Neuronal stem cell (in vitro differentiated cells): ENCODE results near the gene SMYD5.
A peak's percentile ranks its signal among the peaks of the same experiment; 100 is the strongest.

Experiments
- DNase-seq: peaks from one replicate; pipeline ENCODE4 v3.0.0-alpha.2; 2013; ENCODE audit warnings: low spot score
- H2AFZ ChIP-seq: one replicate; pipeline ENCODE4 v1.6.1; 2013; ENCODE audit warnings: mild to moderate bottlenecking, low read length, inconsistent platforms
- H2AK5ac ChIP-seq: 2 replicates; pipeline ENCODE4 v1.6.1; 2013; ENCODE audit warnings: low read depth, mild to moderate bottlenecking, inconsistent platforms, low read length, moderate library complexity, mixed read lengths
- H2BK120ac ChIP-seq: 2 replicates; pipeline ENCODE4 v1.6.1; 2013; ENCODE audit warnings: low read depth, mild to moderate bottlenecking, inconsistent platforms, low read length, moderate library complexity, mixed read lengths
- H2BK12ac ChIP-seq: one replicate; pipeline ENCODE4 v1.6.1; 2013; ENCODE audit warnings: low read length, inconsistent platforms
- H2BK15ac ChIP-seq: 2 replicates; pipeline ENCODE4 v1.6.1; 2013; ENCODE audit warnings: mild to moderate bottlenecking, low read length, inconsistent platforms, mixed read lengths
- H2BK5ac ChIP-seq: one replicate; pipeline ENCODE4 v1.6.1; 2013; ENCODE audit warnings: inconsistent platforms, mild to moderate bottlenecking, low read length, moderate library complexity
- H3K14ac ChIP-seq: one replicate; pipeline ENCODE4 v1.6.1; 2013; ENCODE audit warnings: low read length, inconsistent platforms
- H3K18ac ChIP-seq: 2 replicates; pipeline ENCODE4 v1.6.1; 2013; ENCODE audit warnings: low read length, inconsistent platforms
- H3K23ac ChIP-seq: 2 replicates; pipeline ENCODE4 v1.6.1; 2013; ENCODE audit warnings: low read depth, mild to moderate bottlenecking, mixed read lengths, low read length, inconsistent platforms; ENCODE audit not compliant: poor library complexity
- H3K27ac ChIP-seq: replicated peaks from 3 replicates; pipeline ENCODE4 v1.5.1; 2013; ENCODE audit warnings: low read length, inconsistent platforms
- H3K27me3 ChIP-seq, 3 experiments: 2 replicates each; pipeline ENCODE4 v1.6.1; 2013; ENCODE audit warnings: low read length in 3 of 3, mild to moderate bottlenecking in 2 of 3, inconsistent platforms in 1 of 3, low read depth in 1 of 3, mixed read lengths in 1 of 3, moderate library complexity in 1 of 3; ENCODE audit not compliant: control insufficient read depth in 3 of 3, insufficient read depth in 3 of 3
- H3K36me3 ChIP-seq, 2 donors: replicated peaks in 1 of 2; 2 replicates each; pipeline ENCODE4 v1.6.1; 2013; ENCODE audit warnings: low read length in 2 of 2; ENCODE audit not compliant: control insufficient read depth in 2 of 2, insufficient read depth in 2 of 2
- H3K4ac ChIP-seq: 2 replicates; pipeline ENCODE4 v1.6.1; 2013; ENCODE audit warnings: inconsistent platforms, mild to moderate bottlenecking, low read length, moderate library complexity
- H3K4me1 ChIP-seq, 2 donors: 1 replicate in 1 of 2; 2 replicates in 1 of 2; pipeline ENCODE4 v1.6.1; 2013; ENCODE audit warnings: low read length in 2 of 2, low read depth in 1 of 2; ENCODE audit not compliant: control insufficient read depth in 2 of 2, insufficient read depth in 1 of 2
- H3K4me2 ChIP-seq: one replicate; pipeline ENCODE4 v1.6.1; 2013; ENCODE audit warnings: mild to moderate bottlenecking, low read length, inconsistent platforms; ENCODE audit not compliant: insufficient read depth, poor library complexity, severe bottlenecking
- H3K4me3 ChIP-seq, 2 donors: 2 replicates each; pipeline ENCODE4 v1.5.1; 2013; ENCODE audit warnings: low read length in 2 of 2, mild to moderate bottlenecking in 2 of 2, inconsistent platforms in 1 of 2, moderate library complexity in 1 of 2
- H3K79me1 ChIP-seq: one replicate; pipeline ENCODE4 v1.6.1; 2013; ENCODE audit warnings: low read depth, mild to moderate bottlenecking, inconsistent platforms, low read length, moderate library complexity
- H3K9ac ChIP-seq: one replicate; pipeline ENCODE4 v1.6.1; 2013; ENCODE audit warnings: mild to moderate bottlenecking, low read depth, low read length, inconsistent platforms; ENCODE audit not compliant: poor library complexity
- H3K9me3 ChIP-seq, 2 donors: replicated peaks in 1 of 2; 2 replicates each; pipeline versions ENCODE3 to v1.6.1; 2013; ENCODE audit warnings: low read length in 2 of 2, mild to moderate bottlenecking in 2 of 2, inconsistent platforms in 1 of 2, low read depth in 1 of 2, mixed read lengths in 1 of 2, moderate library complexity in 1 of 2; ENCODE audit not compliant: control insufficient read depth in 2 of 2, insufficient read depth in 1 of 2
- H4K8ac ChIP-seq: one replicate; pipeline ENCODE4 v1.6.1; 2013; ENCODE audit warnings: low read depth, mild to moderate bottlenecking, inconsistent platforms, low read length, moderate library complexity
- H4K91ac ChIP-seq: one replicate; pipeline ENCODE4 v1.6.1; 2013; ENCODE audit warnings: low read length, low read depth, mild to moderate bottlenecking, inconsistent platforms; ENCODE audit not compliant: poor library complexity
- WGBS, 2 donors: extraction: QIAGEN DNeasy Blood & Tissue Kit; methylation state at CpG; one replicate each; pipeline ENCODE4 v1.1.7; 2013; ENCODE audit warnings: missing lambda C conversion rate in 2 of 2, mixed read lengths in 1 of 2; ENCODE audit not compliant: insufficient read length in 2 of 2, insufficient replicate concordance in 1 of 2; ENCODE audit errors: extremely low coverage in 2 of 2; 5-methylcytosine and 5-hydroxymethylcytosine counted together

SMYD5 gene

DNA sequence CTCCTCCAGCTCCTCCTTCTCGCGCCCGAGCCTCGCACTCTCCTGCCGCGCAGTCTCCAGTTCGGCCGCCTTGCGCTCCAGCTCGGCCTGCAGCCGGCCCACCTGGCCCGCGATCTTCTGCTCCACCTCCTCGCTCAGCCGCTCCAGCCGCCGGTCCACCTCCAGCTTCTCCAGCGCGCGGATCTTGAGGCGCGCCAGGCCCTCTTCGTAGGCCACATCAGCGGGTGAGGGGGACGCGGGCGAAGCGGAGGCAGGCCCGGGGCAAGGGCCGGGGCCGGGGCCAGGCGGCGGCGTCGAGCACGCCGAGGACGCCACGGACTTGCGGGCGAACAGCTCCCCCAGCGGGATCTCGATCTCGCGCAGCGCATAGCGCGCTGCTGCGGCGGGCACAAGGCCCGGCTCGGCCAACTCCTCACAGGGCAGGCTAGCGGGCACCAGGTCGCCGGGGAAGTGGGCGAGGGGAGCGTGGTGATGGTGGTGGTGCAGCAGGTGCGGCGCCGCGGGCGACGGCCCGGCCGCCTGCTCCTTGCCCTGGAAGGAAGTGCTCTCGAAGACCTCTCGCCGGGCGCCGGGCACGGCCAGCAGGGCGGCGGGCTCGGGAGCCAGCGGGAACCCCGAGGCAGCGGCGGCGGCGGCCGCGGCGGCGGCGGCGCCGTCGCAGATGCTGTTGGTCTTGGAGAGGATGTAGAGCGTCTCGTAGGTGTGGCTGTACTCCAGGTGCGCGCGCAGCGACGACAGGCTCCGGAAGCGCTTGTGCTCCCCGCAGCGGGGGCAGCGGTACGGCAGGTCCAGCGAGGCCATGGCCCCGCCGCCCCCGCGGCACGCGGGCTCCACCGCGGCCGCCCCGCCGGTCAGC lies 55.0 kb downstream of the SMYD5 start:
- peaks cover 0 to 16% of the 10 kb centered on the region in 2 donors for H3K4me1 ChIP-seq
- DNase-seq, result no peak
- no peak overlapping the region for H4K91ac ChIP-seq
- H3K27ac ChIP-seq, result no peak overlapping the region
- H3K9ac ChIP-seq, result peak overlapping the region; percentile 79
- H3K9me3 ChIP-seq, result peaks cover 0 to 2% of the 10 kb centered on the region in 2 donors
- H2BK12ac ChIP-seq, result no peak overlapping the region
- H4K8ac ChIP-seq, result peak overlapping the region; percentile 25
- no peak overlapping the region for H3K14ac ChIP-seq
- peak overlapping the region; percentile 61 for H2AK5ac ChIP-seq
- H3K4ac ChIP-seq, result peak overlapping the region; percentile 10
- H2AFZ ChIP-seq, result no peak overlapping the region
- peak overlapping the region; percentile 88 for H2BK120ac ChIP-seq
- no peaks in the 10 kb centered on the region for H3K36me3 ChIP-seq
- peak overlapping the region in 1 of 2 donors; percentile 70 for H3K4me3 ChIP-seq
- no peak overlapping the region for H2BK5ac ChIP-seq
- H3K23ac ChIP-seq, result peak overlapping the region; percentile 95
- peak overlapping the region; percentile 88 for H3K18ac ChIP-seq
- peaks cover 0 to 29% (median 8%) of the 10 kb centered on the region in 3 experiments for H3K27me3 ChIP-seq
- peak overlapping the region; percentile 84 for H3K4me2 ChIP-seq
- no CpG with 5 or more reads among the region's 113 CpGs for WGBS, 2 donors
- peak overlapping the region; percentile 69 for H2BK15ac ChIP-seq
- H3K79me1 ChIP-seq, result peaks cover 7% of the 10 kb centered on the region

DNA sequence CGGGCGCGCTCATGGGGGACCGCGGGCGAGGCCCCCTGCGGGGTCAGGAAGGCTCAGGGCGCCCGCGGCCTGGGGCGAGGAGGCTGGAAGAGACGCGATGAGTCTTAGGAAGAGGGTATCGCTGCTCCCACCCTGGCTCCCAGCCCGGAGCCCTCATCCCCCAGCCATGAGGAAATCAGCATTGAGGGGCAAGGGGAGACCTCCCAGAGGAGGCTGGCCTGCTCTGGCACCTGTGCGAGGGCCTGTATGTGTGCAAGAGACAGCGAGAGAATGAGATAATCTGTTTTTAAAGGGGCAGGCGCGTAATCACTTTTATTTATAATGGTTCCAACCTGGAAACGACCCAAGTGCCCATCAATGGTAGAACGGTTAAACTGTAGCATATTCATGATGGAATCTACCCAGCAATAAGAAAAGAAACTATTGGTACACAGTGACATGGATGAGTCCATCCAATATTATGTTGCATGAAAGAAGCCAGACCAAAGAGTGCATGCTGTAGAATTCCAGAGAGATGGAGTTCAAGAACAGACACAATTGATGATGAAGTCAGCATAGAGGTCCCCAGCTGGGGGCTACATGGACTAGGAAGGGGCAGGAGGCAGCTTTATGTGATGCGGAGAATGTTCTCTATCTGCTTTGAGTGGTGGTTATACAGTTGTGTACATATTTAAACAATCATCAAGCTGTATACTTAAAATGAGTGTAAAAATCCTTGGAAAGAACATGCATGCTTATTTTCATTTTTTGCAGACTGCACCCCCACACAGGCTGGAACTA lies 55.8 kb downstream of the SMYD5 start:
- WGBS, 2 donors, result no CpG with 5 or more reads among the region's 22 CpGs
- Histone ChIP-seq H3K36me3 (no peaks in the 10 kb centered on the region), H3K4me3 (peak overlapping the region in 1 of 2 donors; percentile 70), H3K27ac (no peak overlapping the region), H3K79me1 (peaks cover 7% of the 10 kb centered on the region), H2BK120ac (no peak overlapping the region), H2BK5ac (no peak overlapping the region), H4K91ac (no peak overlapping the region), H2BK15ac (no peak overlapping the region), H3K27me3 (peaks cover 0 to 29% (median 8%) of the 10 kb centered on the region in 3 experiments), H4K8ac (no peak overlapping the region), H3K9ac (peak overlapping the region; percentile 32), H3K18ac (peak overlapping the region; percentile 50), H2AK5ac (no peak overlapping the region), H3K4me1 (peaks cover 0 to 16% of the 10 kb centered on the region in 2 donors), H3K9me3 (peaks cover 0 to 2% of the 10 kb centered on the region in 2 donors), H2AFZ (no peak overlapping the region), H3K4me2 (peak overlapping the region; percentile 84), H2BK12ac (no peak overlapping the region), H3K14ac (no peak overlapping the region), H3K23ac (no peak overlapping the region), H3K4ac (no peak overlapping the region)
- no peak for DNase-seq

DNA sequence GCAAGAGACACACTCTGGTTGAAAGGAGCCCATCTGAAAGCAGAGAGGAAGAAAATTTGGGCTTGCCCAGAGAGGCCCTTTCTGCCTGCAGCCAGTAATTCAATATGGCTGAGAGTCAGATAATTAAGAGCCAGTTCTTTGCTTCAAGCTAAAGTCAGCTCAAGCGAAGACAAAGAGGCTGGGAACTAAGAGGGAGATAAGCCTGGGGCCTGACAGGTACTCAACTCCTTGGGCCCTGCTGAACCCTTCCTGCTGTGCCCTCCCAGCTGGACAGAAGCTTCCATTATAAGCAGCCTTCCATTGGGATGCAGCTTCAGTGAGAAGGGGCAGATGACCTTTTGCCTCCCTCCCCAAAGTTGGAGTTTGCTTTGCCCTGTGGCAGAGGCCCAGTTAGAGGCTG lies 58.2 kb downstream of the SMYD5 start:
- no peak overlapping the region for H2BK15ac ChIP-seq
- no peak overlapping the region for H2BK5ac ChIP-seq
- H2BK12ac ChIP-seq, result no peak overlapping the region
- H3K14ac ChIP-seq, result no peak overlapping the region
- H3K4me3 ChIP-seq, result no peak overlapping the region
- peaks cover 0 to 29% (median 8%) of the 10 kb centered on the region in 3 experiments for H3K27me3 ChIP-seq
- H4K8ac ChIP-seq, result no peak overlapping the region
- peaks cover 0 to 16% of the 10 kb centered on the region in 2 donors for H3K4me1 ChIP-seq
- H3K4ac ChIP-seq, result no peak overlapping the region
- no peaks in the 10 kb centered on the region for H3K79me1 ChIP-seq
- WGBS, 2 donors, result no CpG with 5 or more reads among the region's 1 CpG
- no peak overlapping the region for H3K4me2 ChIP-seq
- H3K18ac ChIP-seq, result no peak overlapping the region
- H3K36me3 ChIP-seq, result no peaks in the 10 kb centered on the region
- peak overlapping the region; percentile 86 for H3K27ac ChIP-seq
- peaks cover 0 to 2% of the 10 kb centered on the region in 2 donors for H3K9me3 ChIP-seq
- no peak for DNase-seq
- no peak overlapping the region for H2AFZ ChIP-seq
- no peak overlapping the region for H4K91ac ChIP-seq
- no peak overlapping the region for H3K23ac ChIP-seq
- no peak overlapping the region for H3K9ac ChIP-seq
- no peak overlapping the region for H2BK120ac ChIP-seq
- H2AK5ac ChIP-seq, result no peak overlapping the region
